CD4-positive, alpha-beta memory T cell (primary cell): ENCODE measurements around the gene IGSF8. TPM values are rescaled to one million over a fixed set of nuclear protein-coding genes. Genes with fewer than 3 reads are reported as not detected.

Experiments used
- CTCF ChIA-PET: fragments of 350-600 bp; sonication (Branson Sonifier 250); formaldehyde crosslinking; loops from one replicate; lab custom pipeline; 2021; ENCODE audit warnings: inconsistent platforms; ENCODE audit not compliant: partially characterized antibody; lab: Charles Lee
- POLR2A ChIA-PET: fragments of 350-600 bp; sonication (Branson Sonifier 250); formaldehyde crosslinking; loops from one replicate; lab custom pipeline; 2021; ENCODE audit not compliant: partially characterized antibody; lab: Charles Lee
- DNase-seq, 5 donors: peaks; one replicate each; pipeline versions ENCODE4 v3.0.0 to v3.0.0-alpha.2; 2020 to 2022; ENCODE audit warnings: mixed read lengths in 1 of 5
- H3K27ac ChIP-seq: one replicate; pipeline ENCODE4 v1.7.0; 2013; ENCODE audit warnings: low read depth, low read length
- H3K27me3 ChIP-seq: 2 replicates; pipeline ENCODE4 v1.7.0; 2013; ENCODE audit warnings: mild to moderate bottlenecking, low read length, moderate library complexity; ENCODE audit not compliant: insufficient read depth
- H3K36me3 ChIP-seq: 2 replicates; pipeline ENCODE4 v1.7.0; 2013; ENCODE audit warnings: mild to moderate bottlenecking, low read length, moderate library complexity; ENCODE audit not compliant: insufficient read depth
- H3K4me1 ChIP-seq: 2 replicates; pipeline ENCODE4 v1.7.0; 2013; ENCODE audit warnings: mild to moderate bottlenecking, low read length, moderate library complexity; ENCODE audit not compliant: insufficient read depth
- H3K4me3 ChIP-seq, 2 donors: one replicate each; pipeline ENCODE4 v1.7.0; 2013; ENCODE audit warnings: low read length in 2 of 2, mild to moderate bottlenecking in 1 of 2
- H3K9me3 ChIP-seq, 2 donors: one replicate each; pipeline ENCODE4 v1.7.0; 2013; ENCODE audit warnings: low read length in 2 of 2, control low read depth in 1 of 2; ENCODE audit not compliant: control insufficient read depth in 1 of 2
- H3K27ac Mint-ChIP-seq, 7 donors: one replicate each; pipeline ENCODE4 v1.8.0; 2020 to 2021; ENCODE audit warnings: mixed read lengths in 7 of 7, mild to moderate bottlenecking in 6 of 7, inconsistent platforms in 3 of 7, moderate library complexity in 3 of 7
- H3K27me3 Mint-ChIP-seq, 2 donors: one replicate each; pipeline ENCODE4 v1.8.0; 2020 to 2021; ENCODE audit warnings: mixed read lengths in 2 of 2
- H3K36me3 Mint-ChIP-seq, 2 donors: one replicate each; pipeline ENCODE4 v1.8.0; 2020 to 2021; ENCODE audit warnings: mixed read lengths in 2 of 2, inconsistent platforms in 1 of 2, mild to moderate bottlenecking in 1 of 2
- H3K4me1 Mint-ChIP-seq, 4 donors: one replicate each; pipeline ENCODE4 v1.8.0; 2020 to 2021; ENCODE audit warnings: mixed read lengths in 4 of 4, mild to moderate bottlenecking in 1 of 4
- H3K4me3 Mint-ChIP-seq, 8 donors: one replicate each; pipeline ENCODE4 v1.8.0; 2020 to 2021; ENCODE audit warnings: mixed read lengths in 8 of 8, mild to moderate bottlenecking in 7 of 8, moderate library complexity in 6 of 8, inconsistent platforms in 3 of 8
- H3K9me3 Mint-ChIP-seq, 8 donors: one replicate each; pipeline ENCODE4 v1.8.0; 2020 to 2021; ENCODE audit warnings: mixed read lengths in 8 of 8, mild to moderate bottlenecking in 5 of 8, inconsistent platforms in 3 of 8, moderate library complexity in 1 of 8
- intact Hi-C: fragments of 100-400 bp; cut with micrococcal nuclease; formaldehyde crosslinking; loops from one replicate; pipeline ENCODE4 v1.15.1; 2023
- polyA plus RNA-seq, 2 donors: library from polyadenylated mRNA; unstranded; fragments of 300-500 nt; fragmentation: Illumina TruSeq; gene quantifications; one replicate each; pipeline ENCODE4 v1.2.3, GENCODE V29; 2021
- total RNA-seq, 2 experiments: library from RNA; stranded (reverse); gene quantifications; one replicate each; pipeline ENCODE4 v1.2.3, GENCODE V29; 2021

The IGSF8 gene
- total and polyA plus RNA-seq, 4 experiments from 2014 or later, result 36.8 to 51.2 (median 47.9) TPM

- H3K27ac Mint-ChIP-seq, result no peak overlapping the region
Observed at GRCh38 chr1:160062230-160062532, 36.2 kb downstream of the IGSF8 start.

GRCh38 chr1:160061369-160062229, 36.8 kb downstream of the IGSF8 start:
- Histone ChIP-seq H3K4me3 (no peak overlapping the region), H3K27me3 (no peaks in the 10 kb centered on the region), H3K27ac (no peak overlapping the region), H3K36me3 (no peaks in the 10 kb centered on the region), H3K9me3 (no peaks in the 10 kb centered on the region), H3K4me1 (no peaks in the 10 kb centered on the region)
- no peak overlapping the region for H3K4me3 Mint-ChIP-seq
- no peak for DNase-seq
- H3K9me3 Mint-ChIP-seq, result peaks cover 0 to 1% (median 0%) of the 10 kb centered on the region in 8 donors
- H3K36me3 Mint-ChIP-seq, result no peaks in the 10 kb centered on the region
- ChIA-PET CTCF (no interaction called here), POLR2A (no interaction called here)
- intact Hi-C loops, result no loop called here
- H3K4me1 Mint-ChIP-seq, result no peaks in the 10 kb centered on the region
- H3K27me3 Mint-ChIP-seq, result peaks cover 9 to 15% of the 10 kb centered on the region in 2 donors
- no peak overlapping the region for H3K27ac Mint-ChIP-seq

More at GRCh38 chr1:160062230-160062532, 36.2 kb downstream of the IGSF8 start:
- intact Hi-C loops, result no loop called here
- peaks cover 0 to 1% (median 0%) of the 10 kb centered on the region in 8 donors for H3K9me3 Mint-ChIP-seq
- H3K36me3 Mint-ChIP-seq, result no peaks in the 10 kb centered on the region
- Histone ChIP-seq H3K36me3 (no peaks in the 10 kb centered on the region), H3K4me3 (no peak overlapping the region), H3K27me3 (no peaks in the 10 kb centered on the region), H3K27ac (no peak overlapping the region), H3K9me3 (no peaks in the 10 kb centered on the region), H3K4me1 (no peaks in the 10 kb centered on the region)
- ChIA-PET POLR2A (no interaction called here), CTCF (interaction anchor here (2.6 to 3.0 kb wide), 2 partner anchors 16 kb away, joined by 10 to 14 read pairs; no protein-coding TSS in a partner anchor)
- H3K4me3 Mint-ChIP-seq, result no peak overlapping the region
- H3K27me3 Mint-ChIP-seq, result peaks cover 6 to 14% of the 10 kb centered on the region in 2 donors
- DNase-seq, result no peak
- no peaks in the 10 kb centered on the region for H3K4me1 Mint-ChIP-seq

GRCh38 chr1:160058087-160058486, 40.3 kb downstream of the IGSF8 start:
- no peak overlapping the region for H3K4me3 ChIP-seq
- H3K9me3 ChIP-seq, result no peaks in the 10 kb centered on the region
- peaks cover 6% of the 10 kb centered on the region for H3K27me3 ChIP-seq
- H3K27ac ChIP-seq, result no peak overlapping the region
- peaks cover 0 to 3% (median 0%) of the 10 kb centered on the region in 8 donors for H3K9me3 Mint-ChIP-seq
- no peak overlapping the region for H3K4me3 Mint-ChIP-seq
- H3K36me3 Mint-ChIP-seq, result no peaks in the 10 kb centered on the region
- DNase-seq, result no peak
- H3K4me1 ChIP-seq, result no peaks in the 10 kb centered on the region
- H3K4me1 Mint-ChIP-seq, result no peaks in the 10 kb centered on the region
- ChIA-PET CTCF (interaction anchor here (1.1 to 3.2 kb wide), 4 partner anchors 13 to 233 kb away, joined by 3 to 13 read pairs (median 5); no protein-coding TSS in a partner anchor), POLR2A (interaction anchor here (0.6 kb wide), 1 partner anchor 11 kb away, joined by 3 read pairs; no protein-coding TSS in a partner anchor)
- intact Hi-C loops, result no loop called here
- H3K27me3 Mint-ChIP-seq, result peaks cover 22 to 34% of the 10 kb centered on the region in 2 donors
- H3K27ac Mint-ChIP-seq, result no peak overlapping the region
- H3K36me3 ChIP-seq, result no peaks in the 10 kb centered on the region

- H3K27me3 Mint-ChIP-seq, result peaks cover 24 to 36% of the 10 kb centered on the region in 2 donors
- intact Hi-C loops, result no loop called here
Observed at GRCh38 chr1:160056648-160057169, 41.7 kb downstream of the IGSF8 start.

GRCh38 chr1:160053548-160054365, 44.7 kb downstream of the IGSF8 start:
- Histone ChIP-seq H3K36me3 (no peaks in the 10 kb centered on the region), H3K4me1 (no peaks in the 10 kb centered on the region), H3K4me3 (no peak overlapping the region), H3K27me3 (peaks cover 6% of the 10 kb centered on the region), H3K9me3 (no peaks in the 10 kb centered on the region), H3K27ac (no peak overlapping the region)
- H3K4me3 Mint-ChIP-seq, result no peak overlapping the region
- no peaks in the 10 kb centered on the region for H3K4me1 Mint-ChIP-seq
- no peak for DNase-seq
- POLR2A ChIA-PET, result no interaction called here
- CTCF ChIA-PET, result interaction anchor here (2.4 kb wide), 1 partner anchor 8 kb away, joined by 12 read pairs; no protein-coding TSS in a partner anchor
- H3K27me3 Mint-ChIP-seq, result peaks cover 31% of the 10 kb centered on the region in 2 donors
- peaks cover 0 to 7% (median 0%) of the 10 kb centered on the region in 8 donors for H3K9me3 Mint-ChIP-seq
- H3K27ac Mint-ChIP-seq, result no peak overlapping the region
- no peaks in the 10 kb centered on the region for H3K36me3 Mint-ChIP-seq
- intact Hi-C loops, result no loop called here

More at GRCh38 chr1:160056648-160057169, 41.7 kb downstream of the IGSF8 start:
- Histone ChIP-seq H3K4me1 (no peaks in the 10 kb centered on the region), H3K27ac (no peak overlapping the region), H3K9me3 (no peaks in the 10 kb centered on the region), H3K27me3 (peaks cover 6% of the 10 kb centered on the region), H3K36me3 (no peaks in the 10 kb centered on the region), H3K4me3 (no peak overlapping the region)
- ChIA-PET POLR2A (no interaction called here), CTCF (interaction anchor here (1.0 to 3.2 kb wide), 2 partner anchors 22 to 50 kb away, joined by 5 to 13 read pairs; no protein-coding TSS in a partner anchor)
- H3K36me3 Mint-ChIP-seq, result no peaks in the 10 kb centered on the region
- DNase-seq, result no peak
- no peak overlapping the region for H3K27ac Mint-ChIP-seq
- H3K4me1 Mint-ChIP-seq, result no peaks in the 10 kb centered on the region
- no peak overlapping the region for H3K4me3 Mint-ChIP-seq
- peaks cover 0 to 3% (median 0%) of the 10 kb centered on the region in 8 donors for H3K9me3 Mint-ChIP-seq

- no peak overlapping the region for H3K4me3 Mint-ChIP-seq
Observed at GRCh38 chr1:160052936-160053335, 45.5 kb downstream of the IGSF8 start.

More at GRCh38 chr1:160052936-160053335, 45.5 kb downstream of the IGSF8 start:
- Histone ChIP-seq H3K4me3 (no peak overlapping the region), H3K27ac (no peak overlapping the region), H3K4me1 (no peaks in the 10 kb centered on the region), H3K27me3 (peaks cover 6% of the 10 kb centered on the region), H3K36me3 (no peaks in the 10 kb centered on the region), H3K9me3 (no peaks in the 10 kb centered on the region)
- Mint-ChIP-seq H3K9me3 (peaks cover 0 to 7% (median 0%) of the 10 kb centered on the region in 8 donors), H3K27ac (no peak overlapping the region), H3K27me3 (peaks cover 28 to 31% of the 10 kb centered on the region in 2 donors), H3K36me3 (no peaks in the 10 kb centered on the region), H3K4me1 (no peaks in the 10 kb centered on the region)
- no peak for DNase-seq
- POLR2A ChIA-PET, result no interaction called here
- CTCF ChIA-PET, result interaction anchor here (1.1 to 1.2 kb wide), 2 partner anchors 26 to 199 kb away, joined by 3 read pairs; no protein-coding TSS in a partner anchor
- intact Hi-C loops, result no loop called here
